Naive thymus-derived CD4-positive, alpha-beta T cell (primary cell): Measurements from ENCODE around the gene CENPT. TPM values are rescaled to one million over a fixed set of nuclear protein-coding genes. Genes with fewer than 3 reads are reported as not detected.

ENCODE experiments used
- ATAC-seq: fragments of 150-1000 bp; cut with Tn5 transposase; 2 replicates; pipeline ENCODE4 v1.10.0; 2021; ENCODE audit warnings: mild to moderate bottlenecking, moderate library complexity
- CTCF ChIA-PET: fragments of 350-600 bp; sonication (Branson Sonifier 250); formaldehyde crosslinking; loops from one replicate; lab custom pipeline; 2021; ENCODE audit warnings: antibody characterized with exemption; lab: Charles Lee
- POLR2A ChIA-PET: fragments of 350-600 bp; sonication (Branson Sonifier 250); formaldehyde crosslinking; loops from one replicate; lab custom pipeline; 2021; ENCODE audit warnings: antibody characterized with exemption, inconsistent platforms; lab: Charles Lee
- DNase-seq, 9 donors: peaks; one replicate each; pipeline versions ENCODE4 v3.0.0 to v3.0.0-alpha.2; 2020 to 2022; ENCODE audit warnings: mixed read lengths in 1 of 9
- H3K27ac ChIP-seq: one replicate; pipeline ENCODE4 v1.7.0; 2013; ENCODE audit warnings: mild to moderate bottlenecking, low read depth, low read length, moderate library complexity
- H3K27me3 ChIP-seq, 2 donors: one replicate each; pipeline ENCODE4 v1.7.0; 2013; ENCODE audit warnings: low read length in 2 of 2, mild to moderate bottlenecking in 2 of 2, moderate library complexity in 2 of 2; ENCODE audit not compliant: control insufficient read depth in 2 of 2, insufficient read depth in 2 of 2
- H3K36me3 ChIP-seq, 3 experiments: 1 replicate in 2 of 3; 2 replicates in 1 of 3; pipeline ENCODE4 v1.7.0; 2013; ENCODE audit warnings: low read length in 3 of 3, mild to moderate bottlenecking in 3 of 3, moderate library complexity in 1 of 3; ENCODE audit not compliant: insufficient read depth in 3 of 3, control insufficient read depth in 2 of 3
- H3K4me1 ChIP-seq, 2 donors: one replicate each; pipeline ENCODE4 v1.7.0; 2013; ENCODE audit warnings: low read length in 2 of 2, mild to moderate bottlenecking in 2 of 2, moderate library complexity in 1 of 2; ENCODE audit not compliant: control insufficient read depth in 2 of 2, insufficient read depth in 2 of 2
- H3K4me3 ChIP-seq: 2 replicates; pipeline ENCODE4 v1.7.0; 2013; ENCODE audit warnings: mild to moderate bottlenecking, low read length
- H3K9me3 ChIP-seq, 3 experiments: 1 replicate in 2 of 3; 2 replicates in 1 of 3; pipeline ENCODE4 v1.7.0; 2013; ENCODE audit warnings: low read length in 3 of 3; ENCODE audit not compliant: control insufficient read depth in 2 of 3
- H3K27ac Mint-ChIP-seq, 9 donors: one replicate each; pipeline ENCODE4 v1.8.0; 2020 to 2022; ENCODE audit warnings: mixed read lengths in 9 of 9, mild to moderate bottlenecking in 8 of 9, moderate library complexity in 5 of 9, inconsistent platforms in 2 of 9
- H3K27me3 Mint-ChIP-seq, 5 donors: one replicate each; pipeline ENCODE4 v1.8.0; 2021 to 2022; ENCODE audit warnings: mixed read lengths in 5 of 5, mild to moderate bottlenecking in 1 of 5
- H3K36me3 Mint-ChIP-seq, 5 donors: one replicate each; pipeline ENCODE4 v1.8.0; 2020 to 2022; ENCODE audit warnings: mixed read lengths in 5 of 5, mild to moderate bottlenecking in 3 of 5, inconsistent platforms in 1 of 5
- H3K4me1 Mint-ChIP-seq, 7 donors: one replicate each; pipeline ENCODE4 v1.8.0; 2020 to 2022; ENCODE audit warnings: mixed read lengths in 7 of 7, mild to moderate bottlenecking in 3 of 7, inconsistent platforms in 1 of 7
- H3K4me3 Mint-ChIP-seq, 10 donors: one replicate each; pipeline ENCODE4 v1.8.0; 2020 to 2022; ENCODE audit warnings: mild to moderate bottlenecking in 10 of 10, mixed read lengths in 10 of 10, moderate library complexity in 6 of 10, inconsistent platforms in 2 of 10
- H3K9me3 Mint-ChIP-seq, 11 donors: one replicate each; pipeline ENCODE4 v1.8.0; 2020 to 2022; ENCODE audit warnings: mixed read lengths in 11 of 11, mild to moderate bottlenecking in 4 of 11, inconsistent platforms in 1 of 11, moderate library complexity in 1 of 11
- intact Hi-C, 2 donors: fragments of 100-400 bp; cut with micrococcal nuclease; formaldehyde crosslinking; loops; one replicate each; pipeline ENCODE4 v1.15.1; 2023
- polyA plus RNA-seq, 2 donors: library from polyadenylated mRNA; unstranded; fragments of 300-500 nt; fragmentation: Illumina TruSeq; gene quantifications; one replicate each; pipeline ENCODE4 v1.2.3, GENCODE V29; 2021
- total RNA-seq, 6 experiments: library from RNA in 5 of 6; stranded (reverse) in 5 of 6; gene quantifications; 1 replicate in 5 of 6; 2 replicates in 1 of 6; pipeline ENCODE4 v1.2.3 and lab custom pipeline; 2021 to 2026

The CENPT gene
- total and polyA plus RNA-seq, 7 experiments from 2014 or later = 11.8 to 128 (median 81.3) TPM

- Histone ChIP-seq H3K27ac (no peak overlapping the region), H3K27me3 (no peaks in the 10 kb centered on the region), H3K9me3 (no peaks in the 10 kb centered on the region), H3K4me1 (peaks cover 5 to 16% of the 10 kb centered on the region in 2 donors), H3K36me3 (peaks cover 22 to 92% (median 53%) of the 10 kb centered on the region in 3 experiments), H3K4me3 (no peak overlapping the region)
- Mint-ChIP-seq H3K4me1 (peaks cover 18 to 22% (median 21%) of the 10 kb centered on the region in 7 donors), H3K27ac (no peak overlapping the region), H3K36me3 (peaks cover 0 to 61% (median 8%) of the 10 kb centered on the region in 5 donors), H3K27me3 (no peaks in the 10 kb centered on the region), H3K9me3 (peaks cover 0 to 1% (median 0%) of the 10 kb centered on the region in 11 donors), H3K4me3 (no peak overlapping the region)
- ChIA-PET POLR2A (interaction anchor here (1.4 kb wide), 1 partner anchor 9 kb away, joined by 4 read pairs; no protein-coding TSS in a partner anchor), CTCF (interaction anchor here (1.3 kb wide), 1 partner anchor 161 kb away, joined by 4 read pairs; no protein-coding TSS in a partner anchor)
- intact Hi-C loops = no loop called here
- DNase-seq (no peak), ATAC-seq (no peak)
Observed at GRCh38 chr16:67879462-67879861, 32.0 kb upstream of the CENPT start.

GRCh38 chr16:67878846-67879245 lies 31.4 kb upstream of the CENPT start:
- ATAC-seq = no peak
- DNase-seq = no peak
- Mint-ChIP-seq H3K4me1 (peaks cover 24 to 29% (median 26%) of the 10 kb centered on the region in 7 donors), H3K9me3 (no peaks in the 10 kb centered on the region), H3K4me3 (no peak overlapping the region), H3K27ac (peak overlapping the region in 1 of 9 donors; percentile 29), H3K36me3 (peaks cover 0 to 58% (median 8%) of the 10 kb centered on the region in 5 donors), H3K27me3 (no peaks in the 10 kb centered on the region)
- no peak overlapping the region for H3K27ac ChIP-seq
- ChIA-PET POLR2A (interaction anchor here (1.4 kb wide), 2 partner anchors 9 to 206 kb away, joined by 3 to 4 read pairs; partner anchors contain the start of gene NFATC3), CTCF (interaction anchor here (1.3 kb wide), 1 partner anchor 162 kb away, joined by 4 read pairs; no protein-coding TSS in a partner anchor)
- H3K36me3 ChIP-seq = peaks cover 22 to 85% (median 48%) of the 10 kb centered on the region in 3 experiments
- no peaks in the 10 kb centered on the region for H3K9me3 ChIP-seq
- peaks cover 11 to 22% of the 10 kb centered on the region in 2 donors for H3K4me1 ChIP-seq
- H3K4me3 ChIP-seq = no peak overlapping the region
- H3K27me3 ChIP-seq = no peaks in the 10 kb centered on the region
- intact Hi-C loops = no loop called here

- Mint-ChIP-seq H3K36me3 (peaks cover 0 to 55% (median 3%) of the 10 kb centered on the region in 5 donors), H3K27me3 (no peaks in the 10 kb centered on the region), H3K4me1 (peaks cover 26 to 32% (median 29%) of the 10 kb centered on the region in 7 donors), H3K9me3 (no peaks in the 10 kb centered on the region), H3K27ac (no peak overlapping the region), H3K4me3 (no peak overlapping the region)
- no peak overlapping the region for H3K4me3 ChIP-seq
- H3K36me3 ChIP-seq = peaks cover 22 to 82% (median 47%) of the 10 kb centered on the region in 3 experiments
- H3K4me1 ChIP-seq = peaks cover 15 to 23% of the 10 kb centered on the region in 2 donors
- intact Hi-C loops = no loop called here
- POLR2A ChIA-PET = interaction anchor here (1.4 kb wide), 2 partner anchors 10 to 207 kb away, joined by 3 to 4 read pairs; partner anchors contain the start of gene NFATC3
- ATAC-seq (no peak), DNase-seq (no peak)
- CTCF ChIA-PET = interaction anchor here (1.3 kb wide), 1 partner anchor 163 kb away, joined by 4 read pairs; no protein-coding TSS in a partner anchor
- no peak overlapping the region for H3K27ac ChIP-seq
- H3K9me3 ChIP-seq = no peaks in the 10 kb centered on the region
- H3K27me3 ChIP-seq = no peaks in the 10 kb centered on the region
Observed at GRCh38 chr16:67878232-67878631, 30.7 kb upstream of the CENPT start.

- no peak overlapping the region for H3K4me3 Mint-ChIP-seq
- ChIA-PET CTCF (no interaction called here), POLR2A (interaction anchor here (0.6 to 1.4 kb wide), 3 partner anchors 14 to 208 kb away, joined by 3 read pairs; partner anchors contain the start of gene NFATC3)
Observed at GRCh38 chr16:67877064-67877463, 29.6 kb upstream of the CENPT start.

GRCh38 chr16:67874372-67874771 lies 26.9 kb upstream of the CENPT start:
- no peaks in the 10 kb centered on the region for H3K9me3 ChIP-seq
- no peak for DNase-seq
- Mint-ChIP-seq H3K27ac (peak overlapping the region; percentile 90 to 97 (median 92)), H3K9me3 (no peaks in the 10 kb centered on the region), H3K4me3 (peak overlapping the region; percentile 88 to 96 (median 94)), H3K4me1 (peaks cover 25 to 41% (median 36%) of the 10 kb centered on the region in 7 donors), H3K27me3 (no peaks in the 10 kb centered on the region), H3K36me3 (peaks cover 0 to 42% (median 4%) of the 10 kb centered on the region in 5 donors)
- intact Hi-C loops = loop anchor here in 1 of 2 donors (5.0 kb wide), 1 partner anchor 42 kb away; no protein-coding TSS in a partner anchor
- no peak for ATAC-seq
- ChIA-PET POLR2A (interaction anchor here (1.3 to 2.8 kb wide), 8 partner anchors 8 to 72 kb away, joined by 3 to 23 read pairs (median 6); partner anchors contain the start of genes CENPT, NUTF2, PSKH1 and PSMB10), CTCF (no interaction called here)
- peak overlapping the region; percentile 91 for H3K27ac ChIP-seq
- no peaks in the 10 kb centered on the region for H3K27me3 ChIP-seq
- peak overlapping the region; percentile 88 for H3K4me3 ChIP-seq
- peaks cover 19 to 30% of the 10 kb centered on the region in 2 donors for H3K4me1 ChIP-seq
- H3K36me3 ChIP-seq = peaks cover 20 to 52% (median 22%) of the 10 kb centered on the region in 3 experiments

More at GRCh38 chr16:67877064-67877463, 29.6 kb upstream of the CENPT start:
- ATAC-seq (no peak), DNase-seq (no peak)
- Mint-ChIP-seq H3K4me1 (peaks cover 25 to 39% (median 35%) of the 10 kb centered on the region in 7 donors), H3K27me3 (no peaks in the 10 kb centered on the region), H3K36me3 (peaks cover 0 to 52% (median 0%) of the 10 kb centered on the region in 5 donors), H3K9me3 (no peaks in the 10 kb centered on the region), H3K27ac (no peak overlapping the region)
- H3K27ac ChIP-seq = no peak overlapping the region
- no peaks in the 10 kb centered on the region for H3K27me3 ChIP-seq
- no peak overlapping the region for H3K4me3 ChIP-seq
- H3K4me1 ChIP-seq = peaks cover 19 to 29% of the 10 kb centered on the region in 2 donors
- no peaks in the 10 kb centered on the region for H3K9me3 ChIP-seq
- intact Hi-C loops = no loop called here
- H3K36me3 ChIP-seq = peaks cover 22 to 73% (median 43%) of the 10 kb centered on the region in 3 experiments

- peaks cover 18 to 48% (median 18%) of the 10 kb centered on the region in 3 experiments for H3K36me3 ChIP-seq
Observed at GRCh38 chr16:67873435-67874370, 26.2 kb upstream of the CENPT start.

More at GRCh38 chr16:67873435-67874370, 26.2 kb upstream of the CENPT start:
- peaks cover 0 to 35% (median 4%) of the 10 kb centered on the region in 5 donors for H3K36me3 Mint-ChIP-seq
- no peaks in the 10 kb centered on the region for H3K9me3 Mint-ChIP-seq
- peak overlapping the region; percentile 90 to 97 (median 92) for H3K27ac Mint-ChIP-seq
- Histone ChIP-seq H3K4me1 (peaks cover 19 to 30% of the 10 kb centered on the region in 2 donors), H3K27me3 (no peaks in the 10 kb centered on the region), H3K9me3 (no peaks in the 10 kb centered on the region), H3K27ac (peak overlapping the region; percentile 91), H3K4me3 (peak overlapping the region; percentile 88)
- peaks cover 25 to 41% (median 36%) of the 10 kb centered on the region in 7 donors for H3K4me1 Mint-ChIP-seq
- H3K4me3 Mint-ChIP-seq = peak overlapping the region; percentile 88 to 96 (median 94)
- ChIA-PET CTCF (interaction anchor here (0.5 to 1.0 kb wide), 6 partner anchors 8 to 326 kb away, joined by 3 to 4 read pairs (median 3); no protein-coding TSS in a partner anchor), POLR2A (interaction anchor here (0.6 to 2.8 kb wide), 12 partner anchors 8 to 1097 kb away, joined by 3 to 23 read pairs (median 4); partner anchors contain the start of genes CENPT, NUTF2, PSKH1 and PSMB10)
- no peaks in the 10 kb centered on the region for H3K27me3 Mint-ChIP-seq
- DNase-seq (no peak), ATAC-seq (peak; percentile 1)
- intact Hi-C loops = loop anchor here (1.0 to 5.0 kb wide), 10 partner anchors 20 to 353 kb away; partner anchors contain the start of genes NUTF2 (in 2 of the 2), THAP11 (in 2 of the 2), PSKH1 (in 1 of the 2) and RANBP10 (in 1 of the 2)
